Cardiac muscle cell (in vitro differentiated cells and primary cell): ENCODE results near the gene A4GALT. TPM values are rescaled to one million over a fixed set of nuclear protein-coding genes. Genes with fewer than 3 reads are reported as not detected.

Experiments used
- DNase-seq, 2 donors: peaks; one replicate each; pipeline versions ENCODE4 v3.0.0 to v3.0.0-alpha.2; 2010 to 2017; ENCODE audit warnings: low read depth in 1 of 2, low spot score in 1 of 2
- H3K27ac ChIP-seq: fragments of 200-600 bp; sonication (generic); 2 replicates; pipeline ENCODE4 v1.5.1; 2016
- H3K27me3 ChIP-seq: fragments of 200-600 bp; sonication (generic); 2 replicates; pipeline ENCODE4 v1.6.0; 2016; ENCODE audit warnings: control low read depth
- H3K36me3 ChIP-seq: fragments of 200-600 bp; sonication (generic); 2 replicates; pipeline ENCODE4 v1.5.1; 2016; ENCODE audit warnings: control low read depth
- H3K4me1 ChIP-seq: fragments of 200-600 bp; sonication (generic); 2 replicates; pipeline ENCODE4 v1.8.1; 2017; ENCODE audit warnings: low read depth, mild to moderate bottlenecking, mixed run types
- H3K4me3 ChIP-seq: fragments of 200-600 bp; sonication (generic); 2 replicates; pipeline ENCODE4 v1.5.1; 2016; ENCODE audit warnings: mild to moderate bottlenecking
- H3K9me3 ChIP-seq: fragments of 200-600 bp; sonication (generic); 2 replicates; pipeline ENCODE4 v1.5.1; 2017; ENCODE audit warnings: low read depth, mild to moderate bottlenecking, control low read depth
- CTCF ChIP-seq: IDR thresholded peaks from 2 replicates; pipeline ENCODE4 v1.5.1; 2012; ENCODE audit warnings: low read depth, mild to moderate bottlenecking, low read length
- polyA plus RNA-seq: library from polyadenylated mRNA; unstranded; fragments of >200 nt; fragmentation: Nextera tagmentation; extraction: Ambion mirVana; gene quantifications from 2 replicates; pipeline ENCODE4 v1.2.1, GENCODE V29; 2016
- total RNA-seq: library from RNA; depleted of rRNA; stranded (reverse); fragments of >200 nt; gene quantifications from 2 replicates; pipeline ENCODE4 v1.2.3, GENCODE V29; 2016

A4GALT gene
- total and polyA plus RNA-seq, 2 experiments from 2014 or later = 15.1 to 26.1 TPM

GRCh38 chr22:42707496-42707895, 13.2 kb downstream of the A4GALT start:
- H3K36me3 ChIP-seq = no peaks in the 10 kb centered on the region
- H3K4me1 ChIP-seq = no peaks in the 10 kb centered on the region
- DNase-seq = no peak
- no peak overlapping the region for H3K4me3 ChIP-seq
- H3K9me3 ChIP-seq = no peaks in the 10 kb centered on the region
- no peak for TF ChIP-seq CTCF
- no peak overlapping the region for H3K27ac ChIP-seq
- H3K27me3 ChIP-seq = no peaks in the 10 kb centered on the region

GRCh38 chr22:42704896-42705295, 15.8 kb downstream of the A4GALT start:
- H3K4me3 ChIP-seq = no peak overlapping the region
- TF ChIP-seq CTCF = no peak
- DNase-seq = no peak

GRCh38 chr22:42702675-42703074, 18.0 kb downstream of the A4GALT start:
- Histone ChIP-seq H3K27ac (no peak overlapping the region), H3K27me3 (no peaks in the 10 kb centered on the region), H3K9me3 (no peaks in the 10 kb centered on the region), H3K36me3 (no peaks in the 10 kb centered on the region), H3K4me3 (no peak overlapping the region), H3K4me1 (peaks cover 26% of the 10 kb centered on the region)
- no peak for DNase-seq
- TF ChIP-seq CTCF = no peak

More at GRCh38 chr22:42704896-42705295, 15.8 kb downstream of the A4GALT start:
- H3K9me3 ChIP-seq = no peaks in the 10 kb centered on the region
- H3K27ac ChIP-seq = no peak overlapping the region
- no peaks in the 10 kb centered on the region for H3K36me3 ChIP-seq
- H3K27me3 ChIP-seq = no peaks in the 10 kb centered on the region
- H3K4me1 ChIP-seq = peaks cover 5% of the 10 kb centered on the region

GRCh38 chr22:42701694-42702093, 19.0 kb downstream of the A4GALT start:
- H3K27me3 ChIP-seq = no peaks in the 10 kb centered on the region
- no peaks in the 10 kb centered on the region for H3K9me3 ChIP-seq
- peaks cover 31% of the 10 kb centered on the region for H3K4me1 ChIP-seq
- DNase-seq = no peak
- TF ChIP-seq CTCF = no peak
- no peaks in the 10 kb centered on the region for H3K36me3 ChIP-seq
- no peak overlapping the region for H3K4me3 ChIP-seq
- H3K27ac ChIP-seq = no peak overlapping the region

GRCh38 chr22:42700901-42701300, 19.8 kb downstream of the A4GALT start:
- Histone ChIP-seq H3K27me3 (no peaks in the 10 kb centered on the region), H3K4me1 (peaks cover 34% of the 10 kb centered on the region), H3K9me3 (no peaks in the 10 kb centered on the region), H3K4me3 (no peak overlapping the region), H3K27ac (peak overlapping the region; percentile 36), H3K36me3 (no peaks in the 10 kb centered on the region)
- no peak for TF ChIP-seq CTCF
- DNase-seq = no peak

GRCh38 chr22:42700355-42700754, 20.3 kb downstream of the A4GALT start:
- no peaks in the 10 kb centered on the region for H3K27me3 ChIP-seq
- no peaks in the 10 kb centered on the region for H3K36me3 ChIP-seq
- H3K4me1 ChIP-seq = peaks cover 34% of the 10 kb centered on the region
- no peaks in the 10 kb centered on the region for H3K9me3 ChIP-seq
- no peak for DNase-seq
- no peak overlapping the region for H3K4me3 ChIP-seq
- H3K27ac ChIP-seq = peak overlapping the region; percentile 96
- TF ChIP-seq CTCF = no peak
